SU-DHL-6 (cell line): ENCODE measurements around the gene ZNF446.
A peak's percentile ranks its signal among the peaks of the same experiment; 100 is the strongest.

ENCODE experiments used
- H2AFZ ChIP-seq: fragments of 200-600 bp; sonication (generic); 2 replicates; pipeline ENCODE4 v1.6.1; 2014; ENCODE audit warnings: low read depth, mild to moderate bottlenecking, moderate library complexity, mixed read lengths, antibody characterized with exemption, low read length; ENCODE audit not compliant: severe bottlenecking
- H3F3A ChIP-seq: fragments of 200-600 bp; shearing (Covaris generic); 2 replicates; pipeline ENCODE4 v1.6.0; 2016; ENCODE audit warnings: antibody characterized with exemption, mild to moderate bottlenecking; ENCODE audit not compliant: insufficient read depth
- H3K27ac ChIP-seq: fragments of 200-600 bp; sonication (generic); 2 replicates; pipeline ENCODE4 v1.5.1; 2016; ENCODE audit warnings: low read depth, mild to moderate bottlenecking, low read length, moderate library complexity, mixed read lengths
- H3K27me3 ChIP-seq: fragments of 200-600 bp; sonication (generic), shearing (Covaris generic); 2 replicates; pipeline ENCODE4 v1.6.0; 2014; ENCODE audit warnings: mild to moderate bottlenecking, low read length
- H3K36me3 ChIP-seq: fragments of 200-600 bp; sonication (generic); 2 replicates; pipeline ENCODE4 v1.6.1; 2014; ENCODE audit warnings: mild to moderate bottlenecking, low read length, mixed read lengths
- H3K4me2 ChIP-seq: fragments of 300-600, 200-600 bp; shearing (Covaris generic), sonication (generic); 2 replicates; pipeline ENCODE4 v1.6.0; 2014; ENCODE audit warnings: low read length, low read depth, mild to moderate bottlenecking; ENCODE audit not compliant: poor library complexity, severe bottlenecking
- H3K4me3 ChIP-seq: fragments of 200-600 bp; sonication (generic); 2 replicates; pipeline ENCODE4 v1.5.1; 2014; ENCODE audit warnings: antibody characterized with exemption, low read length, mild to moderate bottlenecking, mixed read lengths; ENCODE audit not compliant: insufficient read depth, poor library complexity, severe bottlenecking
- H3K79me2 ChIP-seq: fragments of 200-600 bp; sonication (generic); 2 replicates; pipeline ENCODE4 v1.6.1; 2014; ENCODE audit warnings: mild to moderate bottlenecking, low read length, moderate library complexity; ENCODE audit not compliant: insufficient read depth
- H3K9ac ChIP-seq: fragments of 200-600 bp; sonication (generic); 2 replicates; pipeline ENCODE4 v1.7.0; 2014; ENCODE audit warnings: mild to moderate bottlenecking, low read length
- H3K9me2 ChIP-seq: fragments of 200-600 bp; sonication (generic); replicated peaks from 2 replicates; pipeline ENCODE4 v1.6.1; 2014; ENCODE audit warnings: low read length; ENCODE audit not compliant: insufficient read depth
- H3K9me3 ChIP-seq: fragments of 200-600 bp; sonication (generic); 2 replicates; pipeline ENCODE4 v1.6.1; 2014; ENCODE audit warnings: low read length, mixed read lengths; ENCODE audit not compliant: insufficient read depth
- H4K20me1 ChIP-seq: fragments of 200-600 bp; sonication (generic); 2 replicates; pipeline ENCODE4 v1.6.1; 2014; ENCODE audit warnings: low read depth, mild to moderate bottlenecking, antibody characterized with exemption, low read length, moderate library complexity, mixed read lengths
- EZH2phosphoT487 ChIP-seq: fragments of 200-600 bp; sonication (generic), shearing (Covaris generic); conservative IDR thresholded peaks from 2 replicates; pipeline ENCODE4 v1.6.1; 2018; ENCODE audit warnings: mild to moderate bottlenecking, antibody characterized with exemption, low read length, moderate library complexity, mixed read lengths
- TF ChIP-seq, protein P1 (sequence below): fragments of 200-600 bp; sonication (generic); IDR thresholded peaks from one replicate; pipeline ENCODE4 v1.5.1; 2017; ENCODE audit warnings: antibody characterized with exemption, mild to moderate bottlenecking, low read length, moderate library complexity; ENCODE audit not compliant: insufficient read depth, poor library complexity, severe bottlenecking

The ZNF446 gene

DNA sequence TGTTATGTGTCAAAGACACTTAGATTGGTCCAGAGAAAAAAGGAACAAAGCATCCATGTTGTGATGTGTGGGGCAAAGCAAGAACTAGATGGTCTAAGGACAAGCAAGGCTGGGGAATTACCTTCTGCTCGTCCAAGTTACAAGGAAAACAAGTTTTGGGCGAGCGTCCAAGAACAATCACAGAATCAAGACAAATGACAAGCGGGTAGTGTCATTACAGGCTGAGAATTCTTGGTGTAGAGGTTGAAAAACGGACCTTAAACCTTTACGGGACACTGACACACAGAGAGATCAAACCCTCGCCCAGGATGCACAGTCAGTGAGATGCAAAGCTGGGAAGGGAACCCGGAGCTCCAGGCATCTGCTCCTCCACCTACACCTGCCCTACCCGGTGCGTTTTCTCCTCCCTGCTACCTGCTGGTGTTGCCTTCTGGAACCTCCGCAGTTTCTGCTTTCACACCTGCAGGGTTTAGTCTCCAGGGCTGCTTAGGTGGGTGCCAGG lies 25.2 kb upstream of the ZNF446 start:
- no peaks in the 10 kb centered on the region for H3K79me2 ChIP-seq
- no peaks in the 10 kb centered on the region for H4K20me1 ChIP-seq
- no peaks in the 10 kb centered on the region for H3K27me3 ChIP-seq
- H3K9ac ChIP-seq, result peak overlapping the region; percentile 75
- H3F3A ChIP-seq, result no peaks in the 10 kb centered on the region
- H3K9me3 ChIP-seq, result peaks cover 15% of the 10 kb centered on the region; the same call in 1 of the 2 replicates
- H3K9me2 ChIP-seq, result no peaks in the 10 kb centered on the region
- H3K36me3 ChIP-seq, result no peaks in the 10 kb centered on the region
- peak overlapping the region; percentile 80 for H3K4me3 ChIP-seq
- peak overlapping the region; percentile 10 for H2AFZ ChIP-seq
- peak overlapping the region; percentile 67 for H3K4me2 ChIP-seq
- TF ChIP-seq EZH2phosphoT487, result no peak
- TF ChIP-seq, protein P1, sequence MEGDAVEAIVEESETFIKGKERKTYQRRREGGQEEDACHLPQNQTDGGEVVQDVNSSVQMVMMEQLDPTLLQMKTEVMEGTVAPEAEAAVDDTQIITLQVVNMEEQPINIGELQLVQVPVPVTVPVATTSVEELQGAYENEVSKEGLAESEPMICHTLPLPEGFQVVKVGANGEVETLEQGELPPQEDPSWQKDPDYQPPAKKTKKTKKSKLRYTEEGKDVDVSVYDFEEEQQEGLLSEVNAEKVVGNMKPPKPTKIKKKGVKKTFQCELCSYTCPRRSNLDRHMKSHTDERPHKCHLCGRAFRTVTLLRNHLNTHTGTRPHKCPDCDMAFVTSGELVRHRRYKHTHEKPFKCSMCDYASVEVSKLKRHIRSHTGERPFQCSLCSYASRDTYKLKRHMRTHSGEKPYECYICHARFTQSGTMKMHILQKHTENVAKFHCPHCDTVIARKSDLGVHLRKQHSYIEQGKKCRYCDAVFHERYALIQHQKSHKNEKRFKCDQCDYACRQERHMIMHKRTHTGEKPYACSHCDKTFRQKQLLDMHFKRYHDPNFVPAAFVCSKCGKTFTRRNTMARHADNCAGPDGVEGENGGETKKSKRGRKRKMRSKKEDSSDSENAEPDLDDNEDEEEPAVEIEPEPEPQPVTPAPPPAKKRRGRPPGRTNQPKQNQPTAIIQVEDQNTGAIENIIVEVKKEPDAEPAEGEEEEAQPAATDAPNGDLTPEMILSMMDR, result no peak
- H3K27ac ChIP-seq, result no peak overlapping the region

DNA sequence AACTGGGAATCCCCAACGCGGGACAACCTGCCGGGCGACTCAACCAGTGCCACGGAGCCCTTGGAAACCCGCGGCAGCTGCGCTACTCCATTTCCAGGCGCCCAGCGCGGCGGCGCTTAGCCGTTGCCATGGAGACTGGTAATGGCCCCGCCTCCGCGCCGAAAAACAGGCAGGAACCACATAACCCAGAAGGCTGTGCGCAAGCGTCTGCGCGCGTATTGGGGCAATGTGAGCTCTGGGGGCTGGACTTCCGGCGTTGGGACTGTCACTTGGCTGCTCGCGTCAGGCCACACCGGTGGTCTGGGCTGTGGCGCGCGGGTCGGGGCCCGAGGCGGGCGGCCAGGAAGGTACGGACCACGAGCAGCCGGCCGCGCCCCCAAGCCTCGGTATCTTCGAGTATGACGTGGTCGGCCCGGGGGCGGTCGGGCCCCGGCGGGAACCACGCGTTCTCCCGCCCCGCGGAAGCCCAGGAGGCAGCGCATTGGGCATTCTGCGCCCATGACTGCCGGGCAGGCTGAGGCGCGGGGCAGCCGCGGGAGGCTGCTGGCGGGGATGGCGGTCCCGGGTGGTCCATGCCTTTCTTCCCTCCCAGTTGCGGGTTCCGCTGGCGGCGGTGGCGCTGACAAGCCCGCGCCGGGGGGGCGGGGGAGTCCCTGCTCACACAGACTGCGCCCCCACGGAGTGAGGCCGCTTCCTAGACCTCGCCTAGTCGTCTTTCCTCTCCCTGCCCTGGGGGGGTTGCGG lies 24.6 kb upstream of the ZNF446 start, which contains the start of gene ZNF324B:
Gene ZNF324B, plus strand, starts transcription at position 265 of the 744 bp plus-strand sequence. CDS start 2,080 bp downstream, outside the sequence.
- no peaks in the 10 kb centered on the region for H3F3A ChIP-seq
- H2AFZ ChIP-seq, result peak within 1 kb of the TSS; percentile 78
- no peaks in the 10 kb centered on the region for H3K79me2 ChIP-seq
- no peaks in the 10 kb centered on the region for H3K36me3 ChIP-seq
- no peaks in the 10 kb centered on the region for H4K20me1 ChIP-seq
- TF ChIP-seq, protein P1, result no peak
- no peak for TF ChIP-seq EZH2phosphoT487
- no peaks in the 10 kb centered on the region for H3K27me3 ChIP-seq
- H3K27ac ChIP-seq, result no peak within 1 kb of the TSS
- peak within 1 kb of the TSS; percentile 75 for H3K9ac ChIP-seq
- peak within 1 kb of the TSS; percentile 80 for H3K4me3 ChIP-seq
- H3K9me2 ChIP-seq, result no peaks in the 10 kb centered on the region
- peaks cover 15% of the 10 kb centered on the region; the same call in 1 of the 2 replicates for H3K9me3 ChIP-seq
- H3K4me2 ChIP-seq, result peak within 1 kb of the TSS; percentile 67

DNA sequence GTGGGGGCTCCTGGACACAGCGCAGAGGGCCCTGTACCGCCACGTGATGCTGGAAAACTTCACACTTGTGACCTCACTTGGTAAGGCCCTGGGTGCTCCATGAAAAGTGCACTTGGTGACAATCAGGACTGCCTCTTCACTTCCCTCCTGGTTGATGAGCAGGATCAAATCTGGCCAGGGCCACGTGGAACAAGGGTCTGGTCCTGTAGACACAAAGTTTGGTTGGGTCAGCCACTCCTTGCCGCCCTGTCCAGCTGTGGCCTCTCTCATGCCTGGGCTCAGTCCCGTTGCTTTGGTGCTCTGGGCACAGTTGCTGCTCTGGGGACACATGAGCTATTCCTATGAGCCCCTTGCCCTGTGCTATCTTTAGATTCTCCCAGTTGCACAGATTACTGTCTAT lies 22.4 kb upstream of the ZNF446 start:
- TF ChIP-seq, protein P1, result no peak
- TF ChIP-seq EZH2phosphoT487, result no peak
- H3K9ac ChIP-seq, result no peak overlapping the region
- no peaks in the 10 kb centered on the region for H3K9me2 ChIP-seq
- H3F3A ChIP-seq, result no peaks in the 10 kb centered on the region
- H2AFZ ChIP-seq, result no peak overlapping the region
- H4K20me1 ChIP-seq, result no peaks in the 10 kb centered on the region
- no peak overlapping the region for H3K4me2 ChIP-seq
- no peak overlapping the region for H3K27ac ChIP-seq
- H3K79me2 ChIP-seq, result no peaks in the 10 kb centered on the region
- peaks cover 14% of the 10 kb centered on the region; the same call in 1 of the 2 replicates for H3K9me3 ChIP-seq
- no peaks in the 10 kb centered on the region for H3K27me3 ChIP-seq
- no peaks in the 10 kb centered on the region for H3K36me3 ChIP-seq
- H3K4me3 ChIP-seq, result no peak overlapping the region
